ENCODE results near the gene PROX2. TPM values are rescaled to one million over a fixed set of nuclear protein-coding genes. Genes with fewer than 3 reads are reported as not detected.

PROX2 gene
- total and polyA plus RNA-seq, 9 of the 15 experiments (the other 6 are each of a cell fraction or from before 2014, with no cell fraction given) = not detected

DNA sequence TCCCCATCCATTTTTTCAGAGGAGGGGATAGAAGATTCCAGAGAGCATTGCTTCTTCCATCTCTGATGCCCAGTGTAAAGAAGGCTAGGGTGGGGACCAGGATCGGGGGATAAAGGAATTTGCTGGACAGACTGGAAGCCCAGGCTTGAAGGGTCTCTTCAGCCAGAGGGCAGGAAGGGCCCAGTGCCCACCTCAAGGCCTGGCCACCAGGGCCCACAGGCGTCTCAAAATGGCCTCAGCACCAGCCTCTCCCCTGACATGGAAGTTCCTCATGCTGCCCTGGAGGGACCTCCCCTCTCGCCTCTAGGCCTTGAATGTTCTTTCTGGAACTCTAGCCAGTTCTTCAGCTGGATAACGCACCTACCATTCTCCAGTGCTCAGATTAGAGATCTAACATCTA is 44.3 kb upstream of the PROX2 start (continued):
- TF ChIP-seq, protein P1, sequence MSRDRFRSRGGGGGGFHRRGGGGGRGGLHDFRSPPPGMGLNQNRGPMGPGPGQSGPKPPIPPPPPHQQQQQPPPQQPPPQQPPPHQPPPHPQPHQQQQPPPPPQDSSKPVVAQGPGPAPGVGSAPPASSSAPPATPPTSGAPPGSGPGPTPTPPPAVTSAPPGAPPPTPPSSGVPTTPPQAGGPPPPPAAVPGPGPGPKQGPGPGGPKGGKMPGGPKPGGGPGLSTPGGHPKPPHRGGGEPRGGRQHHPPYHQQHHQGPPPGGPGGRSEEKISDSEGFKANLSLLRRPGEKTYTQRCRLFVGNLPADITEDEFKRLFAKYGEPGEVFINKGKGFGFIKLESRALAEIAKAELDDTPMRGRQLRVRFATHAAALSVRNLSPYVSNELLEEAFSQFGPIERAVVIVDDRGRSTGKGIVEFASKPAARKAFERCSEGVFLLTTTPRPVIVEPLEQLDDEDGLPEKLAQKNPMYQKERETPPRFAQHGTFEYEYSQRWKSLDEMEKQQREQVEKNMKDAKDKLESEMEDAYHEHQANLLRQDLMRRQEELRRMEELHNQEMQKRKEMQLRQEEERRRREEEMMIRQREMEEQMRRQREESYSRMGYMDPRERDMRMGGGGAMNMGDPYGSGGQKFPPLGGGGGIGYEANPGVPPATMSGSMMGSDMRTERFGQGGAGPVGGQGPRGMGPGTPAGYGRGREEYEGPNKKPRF (IDR thresholded peaks at IDR 0.05; ENCODE audit: low read depth, low read length) = no peak
- TF ChIP-seq, protein P2, sequence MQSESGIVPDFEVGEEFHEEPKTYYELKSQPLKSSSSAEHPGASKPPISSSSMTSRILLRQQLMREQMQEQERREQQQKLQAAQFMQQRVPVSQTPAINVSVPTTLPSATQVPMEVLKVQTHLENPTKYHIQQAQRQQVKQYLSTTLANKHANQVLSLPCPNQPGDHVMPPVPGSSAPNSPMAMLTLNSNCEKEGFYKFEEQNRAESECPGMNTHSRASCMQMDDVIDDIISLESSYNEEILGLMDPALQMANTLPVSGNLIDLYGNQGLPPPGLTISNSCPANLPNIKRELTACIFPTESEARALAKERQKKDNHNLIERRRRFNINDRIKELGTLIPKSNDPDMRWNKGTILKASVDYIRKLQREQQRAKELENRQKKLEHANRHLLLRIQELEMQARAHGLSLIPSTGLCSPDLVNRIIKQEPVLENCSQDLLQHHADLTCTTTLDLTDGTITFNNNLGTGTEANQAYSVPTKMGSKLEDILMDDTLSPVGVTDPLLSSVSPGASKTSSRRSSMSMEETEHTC (IDR thresholded peaks at IDR 0.05) = no peak
- TF ChIP-seq NCOA6 (IDR thresholded peaks at IDR 0.05) = no peak

DNA sequence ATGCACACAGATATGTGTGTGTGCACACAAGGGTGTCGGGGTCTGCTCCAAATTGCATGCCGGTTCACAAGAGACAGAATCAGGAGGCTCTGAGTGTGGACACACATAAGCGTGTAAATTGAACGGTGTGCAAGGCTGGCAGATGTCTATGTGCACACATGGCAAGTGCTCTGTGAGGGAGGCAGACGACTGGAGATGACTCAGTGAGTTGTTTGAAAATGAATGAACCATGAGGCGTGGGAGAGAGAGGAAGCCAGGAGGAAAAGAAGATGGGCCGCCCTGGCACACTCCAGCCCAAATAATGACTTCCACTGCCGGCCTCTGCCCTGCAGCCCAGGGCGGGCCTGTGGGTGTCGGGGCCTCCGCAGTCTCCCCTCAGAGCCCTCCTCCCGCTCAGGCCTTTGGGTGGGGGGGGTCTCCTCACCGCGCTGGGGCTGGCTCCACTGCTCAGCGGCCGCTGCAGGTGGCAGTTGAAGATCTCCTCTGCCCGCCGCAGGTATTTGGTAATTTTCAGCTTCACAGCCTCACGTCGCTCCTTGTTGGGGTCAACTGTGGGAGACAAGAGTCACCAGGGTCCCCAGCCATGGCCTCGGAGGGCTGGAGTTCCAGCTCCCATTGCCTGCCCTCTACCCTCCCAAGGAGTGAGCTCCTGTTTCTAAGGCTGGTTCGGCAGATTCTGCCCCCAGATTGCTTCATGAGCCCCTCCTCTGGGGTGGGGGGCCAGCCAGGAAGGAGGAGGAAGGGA is 43.6 kb upstream of the PROX2 start:
- ATAC-seq = no peak
- Histone ChIP-seq H3K27me3 (ENCODE audit: control insufficient read depth in 2 of 2, insufficient read depth in 2 of 2, low read length in 2 of 2) (no peaks in the 10 kb centered on the region), H4K20me1 (replicated peaks; ENCODE audit: control insufficient read depth, insufficient read depth, low read length) (no peaks in the 10 kb centered on the region), H3K4me2 (ENCODE audit: insufficient read depth, low read length) (no peak overlapping the region), H3K9me3 (replicated peaks; ENCODE audit: control insufficient read depth, insufficient read depth, low read depth, low read length) (no peaks in the 10 kb centered on the region), H2AFZ (ENCODE audit: low read depth, low read length) (no peak overlapping the region), H3K79me2 (ENCODE audit: control insufficient read depth, insufficient read depth, low read length) (no peaks in the 10 kb centered on the region; the same call in 2 of the 3 replicates), H3K9me1 (ENCODE audit: control insufficient read depth, insufficient read depth, low read length) (no peaks in the 10 kb centered on the region), H3K27ac (ENCODE audit: extremely low read depth, low read depth, low read length) (no peak overlapping the region), H3K4me1 (replicated peaks in 1 of 2; ENCODE audit: control insufficient read depth in 2 of 2, insufficient read depth in 2 of 2, low read length in 2 of 2) (peaks cover 0 to 28% of the 10 kb centered on the region in 2 experiments; a peak in 3 of 5 replicates), H3K9ac (ENCODE audit: insufficient read depth in 1 of 2, low read depth in 2 of 2, low read length in 2 of 2) (no peak overlapping the region), H3K36me3 (ENCODE audit: control insufficient read depth, insufficient read depth, low read length) (no peaks in the 10 kb centered on the region), H3K4me3 (no peak overlapping the region)
- POLR2A ChIA-PET = interaction anchor here (0.6 to 1.0 kb wide), 2 partner anchors 21 to 548 kb away, joined by 3 to 4 read pairs; no protein-coding TSS in a partner anchor
- in situ Hi-C loops (cut with MboI) (loop anchor here (10.0 kb wide), 1 partner anchor 155 kb away; no protein-coding TSS in a partner anchor), intact Hi-C loops (cut with micrococcal nuclease) (loop anchor here (10.0 kb wide), 1 partner anchor 385 kb away; no protein-coding TSS in a partner anchor)
- CTCF ChIA-PET (ENCODE audit: low intra/inter-chr PET ratio) = no interaction called here
- BruUV-seq (replicated peaks) = no TSS peak
- TF ChIP-seq XRCC4 (IDR thresholded peaks at IDR 0.05; ENCODE audit: extremely low read depth, insufficient read depth, insufficient read length) = no peak
- DNase-seq (ENCODE audit: extremely low read depth in 1 of 4, low spot score in 3 of 4) = no peak
- no peak for FAIRE-seq
- 91% methylated on average over 6 of the region's 22 CpGs for WGBS (ENCODE audit: insufficient coverage, low coverage, missing lambda C conversion rate)
